Left renal pelvis (tissue), 4 donors: Measurements from ENCODE around the gene MAPT. TPM values are rescaled to one million over a fixed set of nuclear protein-coding genes. Genes with fewer than 3 reads are reported as not detected.
"Not testable (repeated sequence)": the region's sequence is repeated elsewhere in the genome, so short reads cannot be mapped to it uniquely, and the experiment has no call there.

Experiments used
- DNase-seq, 4 donors: peaks; one replicate each; pipeline ENCODE4 v3.0.0-alpha.2; 2013; ENCODE audit warnings: low read depth in 4 of 4, low spot score in 3 of 4
- polyA plus RNA-seq, 4 donors: library from polyadenylated mRNA; unstranded; fragments of 120-200 nt; gene quantifications; one replicate each; pipeline ENCODE4 v1.2.1, GENCODE V29; 2013; ENCODE audit not compliant: insufficient read length in 4 of 4

The MAPT gene
- polyA plus RNA-seq, 4 donors: 7.2 to 11.2 (median 8.2) TPM

DNA sequence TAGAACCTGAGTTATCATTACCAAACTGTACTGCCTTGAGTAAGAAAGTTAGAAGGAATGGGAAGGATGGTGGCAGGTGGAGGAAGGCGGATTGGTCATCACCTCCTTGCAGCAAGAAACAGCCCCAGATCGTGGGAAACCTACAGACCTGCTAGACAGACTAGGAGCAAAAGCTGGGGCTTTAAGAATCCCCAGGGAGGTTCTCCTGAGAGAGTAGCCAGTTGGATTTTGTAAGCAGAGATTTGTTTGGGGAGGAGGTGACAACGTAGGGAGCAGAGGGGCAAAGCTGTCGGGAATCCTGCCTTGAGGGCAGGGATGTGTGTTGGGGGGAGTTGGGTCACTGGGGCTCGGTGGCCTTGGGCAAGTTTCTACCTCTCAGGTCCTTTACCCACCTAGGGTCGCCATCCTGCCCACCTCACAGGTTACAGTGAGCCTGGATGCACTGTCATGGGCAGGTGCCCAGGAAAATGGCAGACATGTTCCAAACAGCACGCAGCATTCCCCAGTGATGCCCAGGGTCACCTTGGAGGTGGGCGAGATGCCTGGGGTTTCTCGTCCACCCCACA lies 55.5 kb downstream of the MAPT start:
- no peak for DNase-seq

DNA sequence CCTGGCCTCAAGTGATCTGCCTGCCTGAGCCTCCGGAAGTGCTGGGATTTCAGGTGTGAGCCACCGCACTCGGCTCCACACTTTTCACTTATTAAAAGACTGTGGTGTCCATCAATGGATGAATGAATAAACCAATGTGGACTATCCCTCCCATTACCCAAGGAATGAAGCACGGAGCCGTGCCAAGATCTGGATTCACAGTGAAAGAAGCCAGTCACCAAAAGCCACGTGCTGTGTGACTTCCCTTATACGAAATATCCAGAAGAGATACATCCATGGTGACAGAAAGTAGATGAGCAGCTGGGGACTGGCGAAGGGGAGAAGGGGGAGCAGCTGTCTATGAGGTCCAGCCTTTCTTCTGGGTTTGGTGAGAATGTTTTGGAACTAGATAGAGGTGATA lies 56.5 kb downstream of the MAPT start:
- DNase-seq: no peak

DNA sequence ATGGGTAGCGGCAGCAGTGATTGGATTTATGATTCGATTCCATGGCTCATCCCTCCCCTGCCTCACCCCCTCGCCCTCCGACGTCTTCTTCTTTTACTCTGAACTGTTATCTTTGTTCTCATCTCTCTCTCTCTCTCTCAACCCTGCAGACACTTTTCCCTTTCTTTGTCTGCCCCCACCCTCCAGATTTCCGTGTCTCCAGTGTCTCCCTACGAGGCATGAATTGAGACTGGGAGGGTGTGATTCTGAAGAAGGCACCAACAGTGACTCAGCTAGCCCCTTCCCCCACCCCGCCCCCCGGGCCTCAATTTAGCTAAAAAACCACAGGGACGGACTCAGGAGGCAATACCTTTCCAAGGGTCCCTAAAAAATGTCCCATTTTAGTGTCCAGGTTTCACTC lies 57.0 kb downstream of the MAPT start:
- DNase-seq: no peak

DNA sequence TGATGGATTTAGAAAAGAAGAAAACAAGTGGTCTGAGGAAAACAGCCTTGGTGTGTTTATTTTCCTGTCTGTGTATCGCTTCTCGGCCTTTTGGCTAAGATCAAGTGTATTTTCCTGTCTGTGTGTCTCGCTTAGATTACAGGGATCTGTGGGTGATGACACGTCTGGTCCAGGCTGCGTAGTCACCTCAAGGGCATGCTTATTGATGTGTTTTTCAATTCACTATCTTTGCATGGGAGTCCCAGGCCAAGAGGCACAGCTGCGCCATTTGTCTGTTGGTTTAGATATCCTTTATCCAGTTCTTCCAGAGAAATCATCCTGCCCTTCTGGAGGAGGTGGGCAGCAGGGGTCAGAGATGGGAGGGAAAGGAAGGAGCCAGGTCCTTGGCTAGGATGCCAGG lies 57.6 kb downstream of the MAPT start:
- no peak for DNase-seq

DNA sequence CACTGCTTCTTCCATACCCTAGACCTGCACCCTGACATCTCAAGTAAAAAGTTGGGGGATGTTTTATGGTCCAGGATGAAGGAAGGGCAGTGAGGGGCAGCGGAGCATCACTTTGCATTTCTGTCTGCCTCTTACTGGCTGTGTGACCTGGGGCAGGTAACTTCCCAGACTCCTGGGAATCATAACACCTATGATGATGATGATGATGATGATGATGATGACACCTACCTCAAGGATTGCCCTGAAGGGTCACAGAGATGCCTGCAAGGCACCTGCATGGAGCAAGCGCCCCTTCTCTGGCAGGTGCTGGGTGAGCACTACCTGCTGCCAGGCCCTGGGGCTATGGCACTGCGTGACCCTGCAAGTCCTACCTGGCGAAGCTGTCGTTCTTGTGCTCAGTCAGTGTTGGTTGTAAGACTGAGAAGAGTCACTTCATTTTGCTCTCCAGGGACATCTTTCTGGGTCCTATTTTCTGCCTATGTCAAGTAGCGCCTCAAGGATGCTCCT lies 58.5 kb downstream of the MAPT start:
- DNase-seq: no peak

DNA sequence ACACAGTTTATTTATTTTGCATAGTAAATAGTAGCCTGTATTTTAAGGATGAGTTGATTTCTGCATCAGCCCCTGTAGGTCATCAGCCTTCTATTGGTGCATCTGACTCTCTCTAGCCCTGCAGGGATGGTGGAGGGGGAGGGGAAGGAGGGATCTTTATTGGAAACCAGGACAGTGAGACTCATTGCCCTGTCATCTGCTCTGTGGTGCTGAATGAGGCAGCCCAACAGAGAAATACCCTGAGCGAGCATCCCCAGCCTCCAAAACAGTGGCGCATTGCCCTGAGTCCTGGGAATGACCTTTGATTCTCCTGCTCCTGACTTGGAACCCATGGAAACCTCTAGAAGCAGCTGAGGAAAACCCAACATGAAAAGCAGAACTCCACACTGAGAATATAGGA lies 59.2 kb downstream of the MAPT start:
- no peak for DNase-seq

DNA sequence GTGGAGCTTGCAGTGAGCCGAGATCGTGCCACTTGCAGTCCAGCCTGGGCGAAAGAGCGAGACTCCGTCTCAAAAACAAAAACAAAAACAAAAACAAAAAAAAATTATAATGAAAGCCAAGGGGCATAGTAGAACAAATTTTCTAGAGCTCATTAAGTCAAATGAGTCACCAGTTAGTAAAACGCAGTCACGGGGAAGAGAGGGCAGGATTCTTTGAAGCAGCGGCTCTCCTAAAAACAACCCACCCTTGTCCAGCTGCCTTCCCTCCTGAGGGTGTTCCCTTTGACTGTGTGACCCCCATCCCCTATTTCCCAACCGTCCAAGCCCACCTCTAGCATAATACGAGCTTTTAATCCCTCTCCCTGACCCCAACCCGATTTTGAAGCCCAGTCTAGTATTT lies 60.6 kb downstream of the MAPT start:
- no peak for DNase-seq

DNA sequence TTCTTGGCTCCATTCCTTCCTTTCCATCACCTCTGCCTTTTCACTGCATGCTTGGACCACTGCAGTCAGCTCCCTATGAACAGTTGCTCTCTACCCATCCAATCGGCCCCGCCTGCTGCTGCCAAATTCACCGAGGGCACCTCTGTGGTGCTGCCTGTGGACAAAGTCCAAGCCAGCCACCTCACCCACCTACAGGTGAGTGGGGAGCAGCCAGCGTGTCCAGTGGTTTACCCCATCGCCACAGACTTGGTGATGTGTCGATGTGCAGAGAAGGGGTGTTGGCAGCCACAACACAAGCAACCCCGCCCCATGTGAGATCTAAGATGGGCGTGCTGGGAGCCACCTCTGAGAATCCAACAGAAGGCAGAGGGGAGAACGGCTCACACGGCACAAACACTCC lies 61.0 kb downstream of the MAPT start:
- no peak for DNase-seq

DNA sequence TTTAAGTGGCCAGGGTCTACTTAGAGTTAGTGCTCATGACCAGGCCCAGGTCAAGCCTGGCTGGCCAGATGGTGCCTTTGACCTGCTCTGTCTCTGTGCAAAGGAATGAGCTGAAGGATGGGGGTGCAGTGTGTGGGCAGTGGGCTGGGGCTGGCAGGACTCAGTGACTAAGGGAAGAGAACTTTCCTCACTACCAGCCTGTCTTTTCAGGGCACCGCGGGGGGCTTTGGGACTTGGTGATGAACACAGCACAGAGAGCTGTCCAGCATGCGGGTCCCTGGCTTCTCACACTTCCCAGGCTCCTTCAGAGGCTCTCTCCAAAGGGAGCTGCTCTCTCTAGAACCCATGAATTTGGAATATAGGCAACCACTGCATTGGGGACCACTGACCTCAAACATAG lies 61.7 kb downstream of the MAPT start:
- no peak for DNase-seq

DNA sequence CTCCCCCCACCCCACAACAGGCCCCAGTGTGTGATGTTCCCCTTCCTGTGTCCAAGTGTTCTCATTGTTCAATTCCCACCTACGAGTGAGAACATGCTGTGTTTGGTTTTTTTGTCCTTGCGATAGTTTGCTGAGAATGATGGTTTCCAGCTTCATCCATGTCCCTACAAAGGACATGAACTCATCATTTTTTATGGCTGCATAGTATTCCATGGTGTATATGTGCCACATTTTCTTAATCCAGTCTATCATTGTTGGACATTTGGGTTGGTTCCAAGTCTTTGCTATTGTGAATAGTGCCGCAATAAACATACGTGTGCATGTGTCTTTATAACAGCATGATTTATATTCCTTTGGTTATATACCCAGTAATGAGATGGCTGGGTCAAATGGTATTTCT lies 62.4 kb downstream of the MAPT start:
- not testable (repeated sequence) for DNase-seq

DNA sequence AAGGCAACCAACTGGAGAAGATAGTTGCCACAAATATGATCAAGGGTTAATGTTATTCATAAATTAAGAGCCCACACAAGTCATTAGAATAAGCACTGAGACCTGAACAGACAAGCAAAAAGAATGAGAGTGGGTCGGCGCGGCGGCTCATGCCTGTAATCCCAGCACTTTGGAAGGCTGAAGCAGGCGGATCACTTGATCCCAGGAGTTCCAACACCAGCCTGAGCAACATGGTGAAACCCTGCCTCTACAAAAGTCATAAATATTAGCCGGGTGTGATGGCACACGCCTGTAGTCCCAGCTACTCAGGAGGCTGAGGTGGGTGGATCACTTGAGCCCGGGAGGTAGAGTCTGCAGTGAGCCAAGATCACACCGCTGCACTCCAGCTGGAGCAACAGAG lies 64.0 kb downstream of the MAPT start:
- no peak for DNase-seq

DNA sequence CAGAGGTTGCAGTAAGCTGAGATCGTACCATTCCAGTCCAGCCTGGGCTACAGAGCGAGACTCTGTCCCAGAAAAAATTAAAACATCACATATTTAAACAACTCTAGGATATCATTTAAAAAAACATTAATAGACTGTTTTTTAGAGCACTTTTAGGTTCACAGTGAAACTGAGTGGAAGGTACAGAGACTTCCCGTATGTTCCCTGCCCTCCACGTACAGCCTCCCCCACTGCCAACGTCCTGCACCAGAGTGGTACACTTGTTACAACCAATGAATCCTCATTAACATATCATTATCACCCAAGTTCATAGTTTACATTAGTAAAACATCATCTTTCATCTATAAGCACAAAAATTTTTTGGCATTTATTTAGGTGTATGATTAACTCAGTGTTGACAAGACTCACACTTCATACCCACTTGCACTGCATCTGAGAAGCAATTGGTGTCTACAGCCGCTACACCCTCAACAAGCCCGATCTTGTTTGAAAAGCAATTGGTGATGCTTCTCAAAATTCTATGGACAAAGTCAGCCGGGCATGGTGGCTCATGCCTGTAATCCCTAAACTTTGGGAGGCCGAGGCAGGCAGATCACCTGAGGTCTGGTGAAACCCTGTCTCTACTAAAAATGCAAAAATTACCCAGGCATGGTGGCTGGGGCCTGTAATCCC lies 64.8 kb downstream of the MAPT start:
- no peak for DNase-seq

DNA sequence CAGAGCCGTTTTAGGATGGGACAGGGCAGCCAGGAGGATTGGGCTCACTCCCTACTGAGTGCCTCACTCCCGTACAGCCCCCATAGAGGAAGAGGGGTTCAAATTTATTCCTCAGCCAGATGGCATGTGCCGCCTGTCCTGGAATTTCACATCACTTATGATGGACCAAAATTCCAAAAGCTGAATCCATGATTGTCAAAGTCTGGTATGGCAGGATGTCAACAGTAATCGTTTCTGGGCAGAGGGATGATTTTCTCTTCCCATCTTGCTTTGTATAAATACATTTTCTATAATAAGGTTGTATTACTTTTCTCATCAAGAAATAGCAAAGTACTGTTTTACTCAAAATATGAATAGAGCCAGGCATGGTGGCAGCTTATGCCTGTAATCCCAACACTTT lies 66.0 kb downstream of the MAPT start:
- DNase-seq: no peak

DNA sequence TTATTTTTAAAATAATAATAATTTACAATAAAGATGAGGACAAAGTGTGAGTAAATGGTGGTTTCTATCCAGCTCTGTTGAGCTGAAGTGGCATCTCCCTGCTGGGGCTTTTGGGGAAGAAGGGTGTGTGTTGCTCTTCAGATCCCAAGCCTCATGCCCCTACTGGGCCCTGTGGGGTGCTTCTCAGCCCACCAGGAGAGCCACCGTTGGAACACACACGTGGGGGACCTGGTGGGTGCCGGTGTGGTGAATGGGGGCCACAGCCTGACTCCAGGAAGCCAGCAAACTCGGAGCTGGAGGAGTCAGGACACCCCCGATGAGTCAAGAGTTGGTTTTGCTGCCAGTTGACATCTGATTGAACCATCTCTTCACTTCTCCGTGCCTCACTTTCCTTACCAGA lies 66.9 kb downstream of the MAPT start:
- DNase-seq: no peak

DNA sequence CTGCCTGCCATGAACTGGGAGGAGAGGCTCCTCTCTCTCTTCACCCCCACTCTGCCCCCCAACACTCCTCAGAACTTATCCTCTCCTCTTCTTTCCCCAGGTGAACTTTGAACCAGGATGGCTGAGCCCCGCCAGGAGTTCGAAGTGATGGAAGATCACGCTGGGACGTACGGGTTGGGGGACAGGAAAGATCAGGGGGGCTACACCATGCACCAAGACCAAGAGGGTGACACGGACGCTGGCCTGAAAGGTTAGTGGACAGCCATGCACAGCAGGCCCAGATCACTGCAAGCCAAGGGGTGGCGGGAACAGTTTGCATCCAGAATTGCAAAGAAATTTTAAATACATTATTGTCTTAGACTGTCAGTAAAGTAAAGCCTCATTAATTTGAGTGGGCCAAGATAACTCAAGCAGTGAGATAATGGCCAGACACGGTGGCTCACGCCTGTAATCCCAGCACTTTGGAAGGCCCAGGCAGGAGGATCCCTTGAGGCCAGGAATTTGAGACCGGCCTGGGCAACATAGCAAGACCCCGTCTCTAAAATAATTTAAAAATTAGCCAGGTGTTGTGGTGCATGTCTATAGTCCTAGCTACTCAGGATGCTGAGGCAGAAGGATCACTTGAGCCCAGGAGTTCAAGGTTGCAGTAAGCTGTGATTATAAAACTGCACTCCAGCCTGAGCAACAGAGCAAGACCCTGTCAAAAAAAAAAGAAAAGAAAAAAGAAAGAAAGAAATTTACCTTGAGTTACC lies 68.0 kb downstream of the MAPT start:
- DNase-seq: no peak

DNA sequence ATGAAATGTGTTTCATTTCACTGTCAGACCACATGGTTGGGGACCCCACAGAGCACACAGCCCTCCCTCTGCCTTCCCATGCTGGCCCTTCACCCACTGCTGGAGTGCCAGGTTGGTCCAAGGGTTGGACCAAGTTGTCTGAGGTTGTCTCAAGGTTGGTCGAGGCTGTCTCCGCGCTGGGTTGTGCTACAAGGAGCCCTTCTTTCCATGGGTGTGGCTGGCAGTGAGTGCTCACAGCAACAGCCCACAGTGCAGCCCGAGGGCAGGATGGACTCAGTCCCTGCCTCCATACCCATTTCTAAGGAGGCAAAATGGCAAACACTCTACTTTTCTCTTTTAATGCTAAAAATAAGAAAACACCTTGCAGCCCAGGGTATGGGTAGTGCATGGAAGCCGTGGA lies 68.9 kb downstream of the MAPT start:
- DNase-seq: no peak

DNA sequence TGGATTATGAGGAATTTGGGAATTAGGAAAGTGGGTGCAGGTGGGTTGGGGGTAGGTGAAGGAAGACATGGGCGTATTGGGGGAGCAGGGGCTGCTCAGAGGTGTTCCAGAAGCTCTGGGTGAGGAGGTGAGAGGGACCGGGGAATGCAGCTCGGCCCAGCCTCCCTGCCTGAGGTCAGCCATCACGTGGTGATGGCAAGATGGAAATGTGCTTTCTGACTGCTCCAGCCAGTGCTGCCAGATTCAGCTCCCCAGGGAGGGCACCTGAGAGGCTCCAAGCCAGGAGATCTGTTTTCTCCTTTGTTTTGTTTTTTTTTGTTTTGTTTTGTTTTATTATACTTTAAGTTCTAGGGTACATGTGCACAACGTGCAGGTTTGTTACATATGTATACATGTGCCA lies 69.5 kb downstream of the MAPT start:
- DNase-seq: no peak

DNA sequence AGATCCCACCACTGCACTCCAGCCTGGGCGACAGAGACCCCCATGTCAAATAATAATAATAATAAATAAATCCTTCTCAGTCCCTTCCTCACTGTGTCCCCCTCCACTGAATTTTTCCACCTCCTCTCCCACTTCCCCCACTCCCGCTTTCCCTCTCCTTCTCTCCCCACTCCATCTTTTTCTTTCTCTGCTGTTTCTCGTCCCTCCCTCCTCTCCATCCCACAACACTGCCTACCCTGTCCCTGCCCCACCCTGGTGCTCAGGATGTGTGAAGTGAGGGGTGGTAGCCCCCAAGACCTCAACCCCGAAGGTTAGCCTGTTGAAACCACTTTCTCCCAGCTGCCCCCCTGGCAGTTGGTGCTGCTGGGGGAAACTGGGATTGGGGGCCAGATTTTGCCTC lies 70.3 kb downstream of the MAPT start:
- DNase-seq: no peak

DNA sequence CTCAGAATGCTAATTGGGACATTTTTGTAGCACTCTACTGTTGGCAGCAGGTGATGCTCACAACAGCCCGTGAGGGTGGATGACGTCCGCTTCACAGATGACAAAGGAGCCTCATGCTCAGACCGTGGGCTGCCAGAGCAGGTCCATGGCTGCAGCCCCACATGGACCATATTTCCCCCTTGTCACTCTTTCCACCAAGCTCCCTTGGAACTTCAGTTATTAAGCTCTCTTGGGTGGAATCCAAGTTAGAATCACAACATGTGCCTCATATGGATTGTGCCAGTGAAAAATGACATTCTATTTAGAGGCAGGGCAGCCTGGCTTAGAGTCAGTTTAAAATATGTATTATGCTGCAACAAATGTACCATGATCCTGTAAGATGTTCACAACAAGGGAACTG lies 71.5 kb downstream of the MAPT start:
- no peak for DNase-seq

DNA sequence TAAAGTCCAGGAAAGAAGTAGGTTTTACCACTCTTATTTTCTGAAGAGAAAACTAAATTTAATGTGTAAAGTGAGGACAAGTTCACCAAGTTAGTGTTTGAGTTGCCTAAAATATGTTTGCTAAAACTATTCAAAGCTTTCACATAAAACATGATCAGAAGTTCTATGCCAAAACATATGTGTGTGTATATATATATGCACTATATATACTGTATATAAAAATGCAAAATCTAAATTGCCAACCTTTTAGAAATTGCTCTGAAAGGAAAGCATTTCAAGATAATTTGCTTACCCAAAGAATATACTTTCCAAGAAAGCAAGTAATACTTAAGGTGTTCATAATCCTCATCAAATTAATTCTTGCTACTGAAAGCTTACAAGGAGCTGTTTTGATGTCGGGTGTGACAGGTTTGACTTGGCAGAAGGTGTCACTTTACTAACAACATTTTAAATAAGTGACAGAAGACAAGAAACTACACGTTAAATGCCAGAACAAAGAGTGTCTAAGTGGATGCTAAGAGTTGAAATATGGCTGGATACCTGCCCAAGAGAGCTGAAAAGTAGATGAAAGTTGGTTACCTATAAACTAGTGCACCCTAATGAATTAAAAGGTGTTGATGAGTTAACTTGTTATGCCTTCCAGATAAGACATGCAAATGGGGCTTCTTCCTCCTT lies 72.4 kb downstream of the MAPT start:
- DNase-seq: no peak

DNA sequence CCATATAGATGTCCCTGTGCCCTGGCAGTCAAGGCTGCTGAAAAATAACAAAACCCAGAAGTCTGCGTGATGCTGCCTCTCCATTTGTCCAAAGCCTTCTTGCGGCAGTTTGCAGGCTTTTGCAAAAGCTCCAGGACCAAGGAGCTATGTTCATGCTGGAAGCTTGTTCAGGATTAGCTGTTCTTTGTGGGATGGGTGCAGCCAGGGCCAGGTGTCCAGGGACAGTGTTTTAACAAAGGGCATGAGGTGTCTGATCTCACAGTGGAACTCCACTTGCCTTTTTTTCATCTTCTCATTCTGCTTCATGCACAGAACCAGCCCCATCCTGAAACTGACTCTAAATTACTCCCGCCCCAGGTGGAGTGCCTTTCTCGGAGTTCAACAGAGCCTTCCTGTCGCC lies 73.0 kb downstream of the MAPT start:
- DNase-seq: no peak

DNA sequence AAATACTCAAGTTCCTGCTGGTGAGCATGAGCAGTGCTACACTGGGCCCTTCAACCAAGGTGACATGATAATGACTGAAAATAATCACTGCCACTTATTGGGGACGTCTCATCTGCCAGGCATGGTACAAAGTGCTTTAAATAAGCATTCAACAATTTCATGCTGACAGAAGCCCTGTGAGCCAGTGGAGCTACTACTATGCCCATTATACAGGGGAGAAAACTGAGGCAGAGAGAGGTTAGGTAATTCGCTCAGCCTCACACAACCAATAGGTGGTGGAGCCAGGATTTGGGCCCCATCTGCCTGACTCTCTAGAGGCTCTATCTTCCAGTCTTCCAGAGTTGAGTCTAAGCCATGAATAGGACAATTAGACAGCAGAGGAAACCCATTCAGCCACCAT lies 74.4 kb downstream of the MAPT start:
- no peak for DNase-seq
